ENCODE measurements around the gene COA5. TPM values are rescaled to one million over a fixed set of nuclear protein-coding genes. Genes with fewer than 3 reads are reported as not detected.

COA5 gene
- total RNA-seq, 1 experiment from 2014 or later, result 18.6 TPM

DNA sequence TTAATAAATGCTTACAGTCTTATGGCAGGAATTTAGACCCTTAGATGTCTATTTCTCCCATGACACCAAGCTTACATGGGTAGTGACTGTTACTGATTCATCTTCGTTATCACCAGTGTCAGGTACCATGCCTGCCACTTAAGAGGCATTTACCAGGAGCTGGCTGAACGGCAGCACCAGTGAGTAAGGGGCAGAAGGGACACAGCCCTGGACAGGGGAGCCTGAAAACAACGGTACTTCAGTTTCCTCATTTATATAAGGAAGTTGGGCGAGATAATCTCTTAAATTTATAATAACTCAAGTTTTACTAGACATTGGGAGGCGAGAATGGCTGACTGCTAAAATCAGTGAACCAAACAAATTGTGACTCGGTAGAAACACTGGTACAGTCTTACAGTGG is 1.2 kb downstream of the COA5 start:
- ChIA-PET RAD21 (ENCODE audit: low non-redundant PET in 1 of 2, low total read pairs in 2 of 2, uncharacterized antibody in 2 of 2, unreplicated experiment in 2 of 2) (no interaction called here), POLR2A (no interaction called here), CTCF (no interaction called here)
- intact Hi-C loops (cut with micrococcal nuclease), result no loop called here
- Histone ChIP-seq H3K27me3 (ENCODE audit: insufficient read depth, low read length) (no peaks in the 10 kb centered on the region), H4K20me1 (ENCODE audit: insufficient read depth) (no peaks in the 10 kb centered on the region; the same call in 1 of the 2 replicates), H2AFZ (ENCODE audit: low read depth, low read length, poor library complexity, severe bottlenecking) (no peak overlapping the region), H3K4me1 (ENCODE audit: control insufficient read depth in 1 of 2, insufficient read depth in 2 of 2, low read length in 2 of 2) (peaks cover 7 to 22% of the 10 kb centered on the region in 2 experiments; a peak in 3 of 4 replicates), H3K79me2 (ENCODE audit: insufficient read depth, low read length) (peaks cover 78% of the 10 kb centered on the region), H3K4me2 (ENCODE audit: low read length) (peak overlapping the region; percentile 95), H3K27ac (ENCODE audit: low read depth, low read length) (no peak overlapping the region), H3K9me3 (ENCODE audit: control insufficient read depth in 1 of 2, insufficient read depth in 1 of 2, low read depth in 1 of 2, low read length in 2 of 2) (no peaks in the 10 kb centered on the region), H3K36me3 (ENCODE audit: control insufficient read depth in 1 of 2, insufficient read depth in 2 of 2, low read length in 2 of 2) (peaks cover 19% of the 10 kb centered on the region in 2 experiments; a peak in 3 of 4 replicates), H3K9ac (ENCODE audit: low read length) (peak overlapping the region; percentile 96), H3K9me2 (ENCODE audit: insufficient read depth) (no peaks in the 10 kb centered on the region), H3K4me3 (replicated peaks in 1 of 2; ENCODE audit: low read depth in 1 of 2, low read length in 2 of 2) (peak overlapping the region; percentile 51 to 95)
- ATAC-seq (no peak), DNase-seq (ENCODE audit: low read depth, low spot score) (no peak)
- BruUV-seq (replicated peaks), result no TSS peak
- TF ChIP-seq FOSL1 (IDR thresholded peaks at IDR 0.05; ENCODE audit: low read depth) (no peak), POLR2A (IDR thresholded peaks at IDR 0.05; ENCODE audit: borderline replicate concordance, extremely low read depth, insufficient read depth, insufficient read length) (no peak), ZFX (IDR thresholded peaks at IDR 0.05) (no peak), ZBTB33 (IDR thresholded peaks at IDR 0.05; ENCODE audit: extremely low read depth, insufficient replicate concordance, low read length) (no peak), SP1 (IDR thresholded peaks at IDR 0.05; ENCODE audit: low read depth) (no peak), POLR2AphosphoS5 (IDR thresholded peaks at IDR 0.05; ENCODE audit: low read depth, low read length) (no peak), ZNF274 (IDR thresholded peaks at IDR 0.05; ENCODE audit: low read depth, low read length) (no peak), CBX3 (IDR thresholded peaks at IDR 0.05; ENCODE audit: low read depth) (no peak), CEBPB (IDR thresholded peaks at IDR 0.05; ENCODE audit: low read depth) (no peak), RAD21 (IDR thresholded peaks at IDR 0.05; ENCODE audit: low read depth) (no peak), EZH2 (IDR thresholded peaks at IDR 0.05) (no peak), EGR1 (IDR thresholded peaks at IDR 0.05; ENCODE audit: low read depth) (no peak), CTCF (IDR thresholded peaks at IDR 0.05 in 2 of 3, conservative IDR thresholded peaks at IDR 0.05 in 1 of 3; ENCODE audit: borderline replicate concordance in 1 of 3, insufficient read depth in 1 of 3, low read depth in 2 of 3, low read length in 2 of 3) (no peak), ELF1 (IDR thresholded peaks at IDR 0.05; ENCODE audit: borderline replicate concordance, low read depth) (no peak), SIN3A (IDR thresholded peaks at IDR 0.05; ENCODE audit: low read depth) (no peak), JUND (IDR thresholded peaks at IDR 0.05) (no peak), EZH2phosphoT487 (IDR thresholded peaks at IDR 0.05; ENCODE audit: borderline replicate concordance) (no peak), REST (IDR thresholded peaks at IDR 0.05; ENCODE audit: low read depth) (no peak), TCF7L2 (IDR thresholded peaks at IDR 0.05; ENCODE audit: borderline replicate concordance, extremely low read depth, insufficient read depth, insufficient read length) (no peak)
- TF ChIP-seq, protein P1, sequence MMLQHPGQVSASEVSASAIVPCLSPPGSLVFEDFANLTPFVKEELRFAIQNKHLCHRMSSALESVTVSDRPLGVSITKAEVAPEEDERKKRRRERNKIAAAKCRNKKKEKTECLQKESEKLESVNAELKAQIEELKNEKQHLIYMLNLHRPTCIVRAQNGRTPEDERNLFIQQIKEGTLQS (IDR thresholded peaks at IDR 0.05), result no peak

Data from HCT116 (cell line).